ENCODE data around the gene PDLIM4. TPM values are rescaled to one million over a fixed set of nuclear protein-coding genes. Genes with fewer than 3 reads are reported as not detected.

The PDLIM4 gene
- total RNA-seq, 1 experiment from 2014 or later, result 65.4 TPM

- DNase-seq, result no peak
- Histone ChIP-seq H3K4me3 (no peak overlapping the region), H3K27me3 (no peaks in the 10 kb centered on the region), H3K9me3 (replicated peaks) (no peaks in the 10 kb centered on the region), H3K4me1 (peaks cover 36% of the 10 kb centered on the region), H3K36me3 (peaks cover 10% of the 10 kb centered on the region), H3K27ac (no peak overlapping the region)
These were observed 35.5 kb upstream of the PDLIM4 start for GRCh38 chr5:132221781-132222648.

- Histone ChIP-seq H3K4me3 (no peak overlapping the region), H3K36me3 (peaks cover 4% of the 10 kb centered on the region; the same call in 1 of the 2 replicates), H3K9me3 (replicated peaks) (no peaks in the 10 kb centered on the region), H3K4me1 (peaks cover 36% of the 10 kb centered on the region), H3K27ac (no peak overlapping the region), H3K27me3 (no peaks in the 10 kb centered on the region)
- no peak for DNase-seq
These were observed 34.9 kb upstream of the PDLIM4 start for GRCh38 chr5:132222649-132223038.

GRCh38 chr5:132223861-132224260 is 33.6 kb upstream of the PDLIM4 start:
- H3K4me1 ChIP-seq, result peaks cover 36% of the 10 kb centered on the region
- H3K36me3 ChIP-seq, result no peaks in the 10 kb centered on the region
- no peak overlapping the region for H3K27ac ChIP-seq
- no peaks in the 10 kb centered on the region for H3K27me3 ChIP-seq
- DNase-seq, result no peak
- H3K9me3 ChIP-seq (replicated peaks), result no peaks in the 10 kb centered on the region
- H3K4me3 ChIP-seq, result no peak overlapping the region

- peaks cover 36% of the 10 kb centered on the region for H3K4me1 ChIP-seq
- peak overlapping the region; percentile 66 for H3K27ac ChIP-seq
- H3K9me3 ChIP-seq (replicated peaks), result no peaks in the 10 kb centered on the region
- peak in 1 of 2 experiments; percentile 50 for DNase-seq
- H3K27me3 ChIP-seq, result no peaks in the 10 kb centered on the region
- H3K36me3 ChIP-seq, result no peaks in the 10 kb centered on the region
- peak overlapping the region; percentile 88 for H3K4me3 ChIP-seq
These were observed 32.8 kb upstream of the PDLIM4 start for GRCh38 chr5:132224716-132225115.

- peak; percentile 92 to 95 for DNase-seq
- no peaks in the 10 kb centered on the region for H3K27me3 ChIP-seq
- H3K27ac ChIP-seq, result peak overlapping the region; percentile 66
- H3K4me3 ChIP-seq, result peak overlapping the region; percentile 88
- H3K9me3 ChIP-seq (replicated peaks), result no peaks in the 10 kb centered on the region
- H3K4me1 ChIP-seq, result peaks cover 36% of the 10 kb centered on the region
- H3K36me3 ChIP-seq, result no peaks in the 10 kb centered on the region
These were observed 32.1 kb upstream of the PDLIM4 start for GRCh38 chr5:132225165-132226032.

GRCh38 chr5:132226516-132227234 is 30.8 kb upstream of the PDLIM4 start:
- Histone ChIP-seq H3K9me3 (replicated peaks) (no peaks in the 10 kb centered on the region), H3K4me1 (peaks cover 36% of the 10 kb centered on the region), H3K4me3 (peak overlapping the region; percentile 88), H3K27ac (peak overlapping the region; percentile 84), H3K27me3 (no peaks in the 10 kb centered on the region), H3K36me3 (no peaks in the 10 kb centered on the region)
- peak; percentile 67 to 73 for DNase-seq

- no peaks in the 10 kb centered on the region for H3K9me3 ChIP-seq (replicated peaks)
- peak; percentile 74 for DNase-seq
- H3K4me1 ChIP-seq, result peaks cover 36% of the 10 kb centered on the region
These were observed 30.3 kb upstream of the PDLIM4 start for GRCh38 chr5:132227235-132227484.

GRCh38 chr5:132227485-132228240 is 29.8 kb upstream of the PDLIM4 start, which contains the start of gene P4HA2:
TSS of gene P4HA2 (minus strand) at chr5:132227853. CDS start at chr5:132218626, 9,227 bp downstream.
- Histone ChIP-seq H3K9me3 (replicated peaks) (no peaks in the 10 kb centered on the region), H3K27ac (peak within 1 kb of the TSS; percentile 84), H3K36me3 (no peaks in the 10 kb centered on the region), H3K27me3 (no peaks in the 10 kb centered on the region), H3K4me1 (peaks cover 35% of the 10 kb centered on the region), H3K4me3 (peak within 1 kb of the TSS; percentile 88)
- DNase-seq, result peak; percentile 74 to 77

More at GRCh38 chr5:132227235-132227484, 30.3 kb upstream of the PDLIM4 start:
- Histone ChIP-seq H3K36me3 (no peaks in the 10 kb centered on the region), H3K27me3 (no peaks in the 10 kb centered on the region), H3K27ac (peak overlapping the region; percentile 84), H3K4me3 (peak overlapping the region; percentile 88)

GRCh38 chr5:132228241-132229035 is 29.1 kb upstream of the PDLIM4 start:
- no peaks in the 10 kb centered on the region for H3K36me3 ChIP-seq
- no peak for DNase-seq
- peaks cover 29% of the 10 kb centered on the region for H3K4me1 ChIP-seq
- H3K27me3 ChIP-seq, result no peaks in the 10 kb centered on the region
- peak overlapping the region; percentile 84 for H3K27ac ChIP-seq
- H3K4me3 ChIP-seq, result peak overlapping the region; percentile 88
- no peaks in the 10 kb centered on the region for H3K9me3 ChIP-seq (replicated peaks)

GRCh38 chr5:132229236-132229635 is 28.3 kb upstream of the PDLIM4 start:
- Histone ChIP-seq H3K4me3 (no peak overlapping the region), H3K27ac (no peak overlapping the region), H3K36me3 (no peaks in the 10 kb centered on the region), H3K9me3 (replicated peaks) (no peaks in the 10 kb centered on the region), H3K27me3 (no peaks in the 10 kb centered on the region), H3K4me1 (peaks cover 27% of the 10 kb centered on the region)
- DNase-seq, result no peak

GRCh38 chr5:132230871-132231270 is 26.6 kb upstream of the PDLIM4 start:
- H3K9me3 ChIP-seq (replicated peaks), result no peaks in the 10 kb centered on the region
- no peak overlapping the region for H3K4me3 ChIP-seq
- no peak overlapping the region for H3K27ac ChIP-seq
- no peaks in the 10 kb centered on the region for H3K27me3 ChIP-seq
- H3K36me3 ChIP-seq, result no peaks in the 10 kb centered on the region
- no peak for DNase-seq
- H3K4me1 ChIP-seq, result peaks cover 21% of the 10 kb centered on the region

GRCh38 chr5:132232465-132232864 is 25.0 kb upstream of the PDLIM4 start:
- no peaks in the 10 kb centered on the region for H3K36me3 ChIP-seq
- DNase-seq, result no peak

GRCh38 chr5:132233081-132233480 is 24.4 kb upstream of the PDLIM4 start:
- Histone ChIP-seq H3K4me3 (no peak overlapping the region), H3K27me3 (no peaks in the 10 kb centered on the region), H3K9me3 (replicated peaks) (no peaks in the 10 kb centered on the region), H3K36me3 (no peaks in the 10 kb centered on the region), H3K4me1 (peaks cover 29% of the 10 kb centered on the region), H3K27ac (no peak overlapping the region)
- DNase-seq, result no peak

More at GRCh38 chr5:132232465-132232864, 25.0 kb upstream of the PDLIM4 start:
- H3K4me3 ChIP-seq, result no peak overlapping the region
- H3K27me3 ChIP-seq, result no peaks in the 10 kb centered on the region
- peaks cover 23% of the 10 kb centered on the region for H3K4me1 ChIP-seq
- H3K27ac ChIP-seq, result no peak overlapping the region
- H3K9me3 ChIP-seq (replicated peaks), result no peaks in the 10 kb centered on the region

Data from SJCRH30 (cell line).